Ammon's horn (tissue), 1 donor: Measurements from ENCODE around the gene CMSS1.
A peak's percentile ranks its signal among the peaks of the same experiment; 100 is the strongest.

Source experiments
- DNase-seq: peaks from one replicate; pipeline ENCODE4 v3.0.0-alpha.2; 2016; ENCODE audit warnings: low spot score

Gene CMSS1

GRCh38 chr3:99817437-99818240, at the start of gene CMSS1:
CMSS1 (plus strand) TSS chr3:99817862.
- DNase-seq = peak; percentile 95

GRCh38 chr3:99768126-99768525, 49.5 kb upstream of the CMSS1 start:
- no peak for DNase-seq

GRCh38 chr3:99768808-99769501, 48.7 kb upstream of the CMSS1 start:
- no peak for DNase-seq

- no peak for DNase-seq
These were observed 45.5 kb upstream of the CMSS1 start for GRCh38 chr3:99772171-99772570.

GRCh38 chr3:99772671-99773070, 45.0 kb upstream of the CMSS1 start:
- DNase-seq = no peak

GRCh38 chr3:99774467-99774866, 43.2 kb upstream of the CMSS1 start:
- DNase-seq = no peak

- DNase-seq = no peak
These were observed 41.0 kb upstream of the CMSS1 start for GRCh38 chr3:99776516-99777209.

- DNase-seq = no peak
These were observed 40.5 kb upstream of the CMSS1 start for GRCh38 chr3:99777210-99777549.

GRCh38 chr3:99777708-99778107, 40.0 kb upstream of the CMSS1 start:
- DNase-seq = no peak

GRCh38 chr3:99780749-99781148, 36.9 kb upstream of the CMSS1 start:
- no peak for DNase-seq

- no peak for DNase-seq
These were observed 35.9 kb upstream of the CMSS1 start for GRCh38 chr3:99781761-99782160.

- DNase-seq = no peak
These were observed 34.6 kb upstream of the CMSS1 start for GRCh38 chr3:99783011-99783573.

- peak; percentile 39 for DNase-seq
These were observed 28.5 kb upstream of the CMSS1 start for GRCh38 chr3:99789011-99789721.

GRCh38 chr3:99794485-99794884, 23.2 kb upstream of the CMSS1 start:
- DNase-seq = no peak

- no peak for DNase-seq
These were observed 22.1 kb upstream of the CMSS1 start for GRCh38 chr3:99795573-99795972.

GRCh38 chr3:99799422-99799821, 18.2 kb upstream of the CMSS1 start:
- no peak for DNase-seq

- DNase-seq = no peak
These were observed 14.4 kb upstream of the CMSS1 start for GRCh38 chr3:99803297-99803696.

GRCh38 chr3:99805160-99805559, 12.5 kb upstream of the CMSS1 start:
- DNase-seq = no peak

GRCh38 chr3:99808163-99808794, 9.4 kb upstream of the CMSS1 start:
- peak; percentile 74 for DNase-seq

- no peak for DNase-seq
These were observed 8.1 kb upstream of the CMSS1 start for GRCh38 chr3:99809565-99809964.

GRCh38 chr3:99810403-99810802, 7.3 kb upstream of the CMSS1 start:
- no peak for DNase-seq

GRCh38 chr3:99817047-99817436, 620 bp upstream of the CMSS1 start:
- DNase-seq = no peak
